CD4-positive, alpha-beta T cell (primary cell): ENCODE measurements around the gene L3MBTL1. TPM values are rescaled to one million over a fixed set of nuclear protein-coding genes. Genes with fewer than 3 reads are reported as not detected.

Experiments
- ATAC-seq: fragments of 200-7000 bp; cut with Tn5 transposase; one replicate; pipeline ENCODE4 v1.10.0; 2022; ENCODE audit warnings: mild to moderate bottlenecking; ENCODE audit not compliant: poor library complexity
- CTCF ChIA-PET: fragments of 350-600 bp; sonication (Branson Sonifier 250); formaldehyde crosslinking; loops from one replicate; lab custom pipeline; 2021; ENCODE audit warnings: antibody characterized with exemption, inconsistent platforms; lab: Charles Lee
- POLR2A ChIA-PET: fragments of 350-600 bp; sonication (Branson Sonifier 250); formaldehyde crosslinking; loops from one replicate; lab custom pipeline; 2021; ENCODE audit warnings: antibody characterized with exemption, inconsistent platforms; lab: Charles Lee
- DNase-seq, 14 experiments: peaks; one replicate each; pipeline ENCODE4 v3.0.0-alpha.2; 2013 to 2020; ENCODE audit warnings: mixed read lengths in 2 of 14
- H3K27ac ChIP-seq, 2 donors: one replicate each; pipeline versions ENCODE4 v1.5.1 to v1.7.0; 2013; ENCODE audit warnings: low read length in 2 of 2, low read depth in 1 of 2, mild to moderate bottlenecking in 1 of 2
- H3K27me3 ChIP-seq, 2 experiments: 1 replicate in 1 of 2; 2 replicates in 1 of 2; pipeline versions ENCODE4 v1.6.1 to v1.7.0; 2013; ENCODE audit warnings: low read length in 2 of 2, control low read depth in 1 of 2, mild to moderate bottlenecking in 1 of 2, moderate library complexity in 1 of 2; ENCODE audit not compliant: insufficient read depth in 2 of 2, control insufficient read depth in 1 of 2
- H3K36me3 ChIP-seq: one replicate; pipeline ENCODE4 v1.6.1; 2013; ENCODE audit warnings: low read length, control low read depth; ENCODE audit not compliant: insufficient read depth
- H3K4me1 ChIP-seq: one replicate; pipeline ENCODE4 v1.6.1; 2013; ENCODE audit warnings: low read length, control low read depth; ENCODE audit not compliant: insufficient read depth
- H3K4me3 ChIP-seq: one replicate; pipeline ENCODE4 v1.5.1; 2013; ENCODE audit warnings: mild to moderate bottlenecking, low read length, moderate library complexity
- H3K9me3 ChIP-seq, 2 experiments: 1 replicate in 1 of 2; 2 replicates in 1 of 2; pipeline versions ENCODE4 v1.6.1 to v1.7.0; 2013; ENCODE audit warnings: low read length in 2 of 2, mild to moderate bottlenecking in 2 of 2, control low read depth in 1 of 2, moderate library complexity in 1 of 2; ENCODE audit not compliant: control insufficient read depth in 1 of 2, insufficient read depth in 1 of 2
- H3K27ac Mint-ChIP-seq: one replicate; pipeline ENCODE4 v1.8.0; 2020; ENCODE audit warnings: mixed read lengths
- H3K27me3 Mint-ChIP-seq: one replicate; pipeline ENCODE4 v1.8.0; 2021; ENCODE audit warnings: mixed read lengths
- H3K36me3 Mint-ChIP-seq: one replicate; pipeline ENCODE4 v1.8.0; 2021; ENCODE audit warnings: low read depth, mixed read lengths
- H3K4me1 Mint-ChIP-seq: one replicate; pipeline ENCODE4 v1.8.0; 2021; ENCODE audit warnings: low read depth, mixed read lengths
- H3K4me3 Mint-ChIP-seq: one replicate; pipeline ENCODE4 v1.8.0; 2020; ENCODE audit warnings: mild to moderate bottlenecking, mixed read lengths
- H3K9me3 Mint-ChIP-seq: one replicate; pipeline ENCODE4 v1.8.0; 2020; ENCODE audit warnings: mixed read lengths
- CTCF ChIP-seq: fragments of 200-600 bp; IDR thresholded peaks from one replicate; pipeline ENCODE4 v1.8.0; 2022; ENCODE audit warnings: antibody characterized with exemption, mild to moderate bottlenecking
- intact Hi-C, 2 experiments: fragments of 100-400 bp; cut with DNase I in 1 of 2; cut with micrococcal nuclease in 1 of 2; formaldehyde crosslinking; loops; one replicate each; pipeline versions ENCODE4 v1.15.1 to v1.9.0; 2023 to 2025; cut with DNase I, micrococcal nuclease
- total RNA-seq, 174 experiments: library from RNA in 2 of 174; stranded (reverse) in 2 of 174; gene quantifications; one replicate each; pipeline ENCODE4 v1.2.3 and lab custom pipeline; 2021 to 2026

Gene L3MBTL1
- total RNA-seq, 2 experiments from 2014 or later, result 10.2 to 10.5 TPM

GRCh38 chr20:43533060-43533459 lies 25.6 kb downstream of the L3MBTL1 start:
- CTCF ChIA-PET, result no interaction called here
- Histone ChIP-seq H3K27ac (no peak overlapping the region), H3K9me3 (no peaks in the 10 kb centered on the region), H3K27me3 (no peaks in the 10 kb centered on the region), H3K4me1 (no peaks in the 10 kb centered on the region), H3K36me3 (peaks cover 5% of the 10 kb centered on the region), H3K4me3 (no peak overlapping the region)
- POLR2A ChIA-PET, result no interaction called here
- Mint-ChIP-seq H3K27me3 (no peaks in the 10 kb centered on the region), H3K27ac (no peak overlapping the region), H3K9me3 (no peaks in the 10 kb centered on the region), H3K4me1 (no peaks in the 10 kb centered on the region), H3K36me3 (peaks cover 5% of the 10 kb centered on the region), H3K4me3 (no peak overlapping the region)
- intact Hi-C loops, result no loop called here
- TF ChIP-seq CTCF, result no peak
- DNase-seq (no peak), ATAC-seq (no peak)

GRCh38 chr20:43534016-43534415 lies 26.5 kb downstream of the L3MBTL1 start:
- ATAC-seq, result no peak
- no peak overlapping the region for H3K4me3 ChIP-seq
- CTCF ChIA-PET, result no interaction called here
- no peak overlapping the region for H3K27ac ChIP-seq
- no peak for TF ChIP-seq CTCF
- no peaks in the 10 kb centered on the region for H3K9me3 ChIP-seq
- no peaks in the 10 kb centered on the region for H3K4me1 Mint-ChIP-seq
- no peaks in the 10 kb centered on the region for H3K27me3 ChIP-seq
- no peaks in the 10 kb centered on the region for H3K27me3 Mint-ChIP-seq
- DNase-seq, result no peak
- POLR2A ChIA-PET, result no interaction called here
- H3K4me1 ChIP-seq, result no peaks in the 10 kb centered on the region
- H3K36me3 ChIP-seq, result peaks cover 5% of the 10 kb centered on the region
- no peak overlapping the region for H3K27ac Mint-ChIP-seq
- peaks cover 5% of the 10 kb centered on the region for H3K36me3 Mint-ChIP-seq
- H3K4me3 Mint-ChIP-seq, result no peak overlapping the region
- no peaks in the 10 kb centered on the region for H3K9me3 Mint-ChIP-seq
- intact Hi-C loops, result no loop called here

- Mint-ChIP-seq H3K27me3 (no peaks in the 10 kb centered on the region), H3K4me1 (no peaks in the 10 kb centered on the region), H3K27ac (no peak overlapping the region), H3K4me3 (no peak overlapping the region), H3K9me3 (no peaks in the 10 kb centered on the region), H3K36me3 (no peaks in the 10 kb centered on the region)
- Histone ChIP-seq H3K27me3 (no peaks in the 10 kb centered on the region), H3K36me3 (peaks cover 3% of the 10 kb centered on the region), H3K27ac (no peak overlapping the region), H3K9me3 (no peaks in the 10 kb centered on the region), H3K4me3 (no peak overlapping the region), H3K4me1 (no peaks in the 10 kb centered on the region)
- TF ChIP-seq CTCF, result no peak
- intact Hi-C loops, result no loop called here
- ChIA-PET CTCF (no interaction called here), POLR2A (no interaction called here)
- no peak for ATAC-seq
- DNase-seq, result no peak
Observed at GRCh38 chr20:43534791-43535350, 27.4 kb downstream of the L3MBTL1 start.
